ENCODE data around the gene ADPRHL1. TPM values are rescaled to one million over a fixed set of nuclear protein-coding genes. Genes with fewer than 3 reads are reported as not detected.

ADPRHL1 gene
- total RNA-seq, 1 donor = 5.1 TPM

GRCh38 chr13:113403255-113404104 is 49.8 kb downstream of the ADPRHL1 start:
- H3K4me2 ChIP-seq (ENCODE audit: insufficient read depth, low read length) = no peak overlapping the region
- DNase-seq (ENCODE audit: insufficient read length, low spot score, missing footprints) = peak; percentile 56
- peaks cover 5% of the 10 kb centered on the region for H3K4me1 ChIP-seq (ENCODE audit: insufficient read depth, low read length)
- no peaks in the 10 kb centered on the region for H4K20me1 ChIP-seq (ENCODE audit: insufficient read depth, low read length)
- H3K9me3 ChIP-seq (ENCODE audit: low read depth, low read length) = no peaks in the 10 kb centered on the region
- H3K36me3 ChIP-seq (ENCODE audit: insufficient read depth, low read length) = no peaks in the 10 kb centered on the region
- no peak overlapping the region for H3K27ac ChIP-seq (ENCODE audit: low read depth, low read length)
- H3K79me2 ChIP-seq (ENCODE audit: insufficient read depth, low read length) = no peaks in the 10 kb centered on the region
- TF ChIP-seq CTCF (IDR thresholded peaks at IDR 0.05; ENCODE audit: extremely low read depth, low read depth, low read length) = no peak
- no peak overlapping the region for H3K4me3 ChIP-seq (ENCODE audit: insufficient read depth, low read length)
- H3K27me3 ChIP-seq (ENCODE audit: insufficient read depth, low read length) = no peaks in the 10 kb centered on the region
- H2AFZ ChIP-seq (ENCODE audit: low read length) = no peak overlapping the region

- Histone ChIP-seq H3K36me3 (ENCODE audit: insufficient read depth, low read length) (no peaks in the 10 kb centered on the region), H3K27ac (ENCODE audit: low read depth, low read length) (no peak overlapping the region), H3K4me2 (ENCODE audit: insufficient read depth, low read length) (no peak overlapping the region), H3K4me3 (ENCODE audit: insufficient read depth, low read length) (no peak overlapping the region), H2AFZ (ENCODE audit: low read length) (no peak overlapping the region), H3K79me2 (ENCODE audit: insufficient read depth, low read length) (no peaks in the 10 kb centered on the region), H4K20me1 (ENCODE audit: insufficient read depth, low read length) (no peaks in the 10 kb centered on the region), H3K9me3 (ENCODE audit: low read depth, low read length) (no peaks in the 10 kb centered on the region), H3K27me3 (ENCODE audit: insufficient read depth, low read length) (no peaks in the 10 kb centered on the region), H3K4me1 (ENCODE audit: insufficient read depth, low read length) (peaks cover 5% of the 10 kb centered on the region)
- no peak for TF ChIP-seq CTCF (IDR thresholded peaks at IDR 0.05; ENCODE audit: extremely low read depth, low read depth, low read length)
- peak; percentile 43 for DNase-seq (ENCODE audit: insufficient read length, low spot score, missing footprints)
Measured at GRCh38 chr13:113402471-113403254, 50.6 kb downstream of the ADPRHL1 start.

GRCh38 chr13:113401452-113402415 is 51.6 kb downstream of the ADPRHL1 start:
- no peaks in the 10 kb centered on the region for H3K36me3 ChIP-seq (ENCODE audit: insufficient read depth, low read length)
- H3K79me2 ChIP-seq (ENCODE audit: insufficient read depth, low read length) = no peaks in the 10 kb centered on the region
- no peaks in the 10 kb centered on the region for H3K9me3 ChIP-seq (ENCODE audit: low read depth, low read length)
- no peaks in the 10 kb centered on the region for H3K27me3 ChIP-seq (ENCODE audit: insufficient read depth, low read length)
- DNase-seq (ENCODE audit: insufficient read length, low spot score, missing footprints) = peak; percentile 50
- H2AFZ ChIP-seq (ENCODE audit: low read length) = no peak overlapping the region
- no peak for TF ChIP-seq CTCF (IDR thresholded peaks at IDR 0.05; ENCODE audit: extremely low read depth, low read depth, low read length)
- peaks cover 5% of the 10 kb centered on the region for H3K4me1 ChIP-seq (ENCODE audit: insufficient read depth, low read length)
- no peak overlapping the region for H3K27ac ChIP-seq (ENCODE audit: low read depth, low read length)
- no peak overlapping the region for H3K4me2 ChIP-seq (ENCODE audit: insufficient read depth, low read length)
- no peak overlapping the region for H3K4me3 ChIP-seq (ENCODE audit: insufficient read depth, low read length)
- no peaks in the 10 kb centered on the region for H4K20me1 ChIP-seq (ENCODE audit: insufficient read depth, low read length)

Data from osteoblast (primary cell).